Tibial nerve (tissue), 3 donors: ENCODE data around the gene FKBP8.
A peak's percentile ranks its signal among the peaks of the same experiment; 100 is the strongest.

ENCODE experiments used
- POLR2A ChIP-seq, 2 donors: fragments of 450-650 bp; IDR thresholded peaks; one replicate each; pipeline ENCODE4 v1.6.1; 2017; ENCODE audit warnings: antibody characterized with exemption in 2 of 2, mild to moderate bottlenecking in 2 of 2, moderate library complexity in 2 of 2
- TF ChIP-seq, protein P1 (sequence below), 5 experiments: fragments of 200-600 bp in 3 of 5; fragments of 450-650 bp in 2 of 5; sonication (generic) in 3 of 5; IDR thresholded peaks; one replicate each; pipeline ENCODE4 v1.5.1; 2016 to 2019; ENCODE audit warnings: antibody characterized with exemption in 5 of 5, mild to moderate bottlenecking in 3 of 5, moderate library complexity in 2 of 5

- TF ChIP-seq, protein P1, sequence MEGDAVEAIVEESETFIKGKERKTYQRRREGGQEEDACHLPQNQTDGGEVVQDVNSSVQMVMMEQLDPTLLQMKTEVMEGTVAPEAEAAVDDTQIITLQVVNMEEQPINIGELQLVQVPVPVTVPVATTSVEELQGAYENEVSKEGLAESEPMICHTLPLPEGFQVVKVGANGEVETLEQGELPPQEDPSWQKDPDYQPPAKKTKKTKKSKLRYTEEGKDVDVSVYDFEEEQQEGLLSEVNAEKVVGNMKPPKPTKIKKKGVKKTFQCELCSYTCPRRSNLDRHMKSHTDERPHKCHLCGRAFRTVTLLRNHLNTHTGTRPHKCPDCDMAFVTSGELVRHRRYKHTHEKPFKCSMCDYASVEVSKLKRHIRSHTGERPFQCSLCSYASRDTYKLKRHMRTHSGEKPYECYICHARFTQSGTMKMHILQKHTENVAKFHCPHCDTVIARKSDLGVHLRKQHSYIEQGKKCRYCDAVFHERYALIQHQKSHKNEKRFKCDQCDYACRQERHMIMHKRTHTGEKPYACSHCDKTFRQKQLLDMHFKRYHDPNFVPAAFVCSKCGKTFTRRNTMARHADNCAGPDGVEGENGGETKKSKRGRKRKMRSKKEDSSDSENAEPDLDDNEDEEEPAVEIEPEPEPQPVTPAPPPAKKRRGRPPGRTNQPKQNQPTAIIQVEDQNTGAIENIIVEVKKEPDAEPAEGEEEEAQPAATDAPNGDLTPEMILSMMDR (IDR thresholded peaks at IDR 0.05) = peak in 4 of 5 experiments; percentile 4 to 52 (median 24)
- no peak for TF ChIP-seq POLR2A (IDR thresholded peaks at IDR 0.05)
These were observed 46.3 kb upstream of the FKBP8 start for GRCh38 chr19:18589380-18590272.
